Activated B cell treated with CpG ODN at 0.5 μM for 24 hours (primary cell): ENCODE measurements around the gene MAB21L1. TPM values are rescaled to one million over a fixed set of nuclear protein-coding genes. Genes with fewer than 3 reads are reported as not detected.

Experiments used
- ATAC-seq: fragments of 200-7000 bp; cut with Tn5 transposase; one replicate; pipeline ENCODE4 v1.10.0; 2021; ENCODE audit warnings: low read depth, mild to moderate bottlenecking, moderate library complexity
- CTCF ChIA-PET: fragments of 350-600 bp; sonication (Branson Sonifier 250); formaldehyde crosslinking; loops from one replicate; lab custom pipeline; 2021; ENCODE audit warnings: antibody characterized with exemption; lab: Charles Lee
- POLR2A ChIA-PET: fragments of 350-600 bp; sonication (Branson Sonifier 250); formaldehyde crosslinking; loops from one replicate; lab custom pipeline; 2021; ENCODE audit warnings: antibody characterized with exemption; lab: Charles Lee
- DNase-seq: peaks from one replicate; pipeline ENCODE4 v3.0.0; 2022
- H3K27ac Mint-ChIP-seq: one replicate; pipeline ENCODE4 v1.8.0; 2020; ENCODE audit warnings: mixed read lengths
- H3K27me3 Mint-ChIP-seq: one replicate; pipeline ENCODE4 v1.8.0; 2021; ENCODE audit warnings: mixed read lengths
- H3K36me3 Mint-ChIP-seq: one replicate; pipeline ENCODE4 v1.8.0; 2021; ENCODE audit warnings: low read depth, mixed read lengths
- H3K4me1 Mint-ChIP-seq: one replicate; pipeline ENCODE4 v1.8.0; 2021; ENCODE audit warnings: mixed read lengths
- H3K4me3 Mint-ChIP-seq: one replicate; pipeline ENCODE4 v1.8.0; 2020; ENCODE audit warnings: mild to moderate bottlenecking, mixed read lengths
- H3K9me3 Mint-ChIP-seq: one replicate; pipeline ENCODE4 v1.8.0; 2020; ENCODE audit warnings: mixed read lengths
- intact Hi-C: fragments of 100-400 bp; cut with micrococcal nuclease; formaldehyde crosslinking; loops from one replicate; pipeline ENCODE4 v1.15.1; 2024
- total RNA-seq: library from RNA; stranded (reverse); gene quantifications from 2 replicates; pipeline ENCODE4 v1.2.3, GENCODE V29; 2022
- TF ChIP-seq, protein P1 (sequence below): fragments of 200-600 bp; IDR thresholded peaks from one replicate; pipeline ENCODE4 v1.8.0; 2022; ENCODE audit warnings: antibody characterized with exemption, mild to moderate bottlenecking

The MAB21L1 gene
- total RNA-seq, 1 donor from 2014 or later: not detected

DNA sequence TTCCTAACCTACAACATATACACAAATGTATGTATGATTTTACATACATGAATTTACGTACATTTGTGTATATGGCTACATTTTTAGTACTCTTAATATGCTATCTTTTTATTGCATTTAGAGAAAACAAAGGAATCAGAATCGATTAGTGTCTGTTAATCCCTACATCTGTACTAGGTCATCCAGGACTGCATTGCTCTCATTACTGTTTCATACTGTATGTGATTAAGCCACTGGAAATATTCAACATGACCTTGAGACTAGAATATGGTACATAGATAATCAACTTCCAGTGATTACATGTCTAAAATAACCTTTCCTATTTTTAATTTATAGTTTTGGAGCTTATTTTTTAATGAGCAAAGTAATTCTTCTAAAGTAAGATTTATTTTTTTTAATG lies 5.3 kb upstream of the MAB21L1 start:
- ChIA-PET CTCF (no interaction called here), POLR2A (no interaction called here)
- Mint-ChIP-seq H3K36me3 (no peaks in the 10 kb centered on the region), H3K4me3 (no peak overlapping the region), H3K27me3 (peaks cover 23% of the 10 kb centered on the region), H3K27ac (no peak overlapping the region), H3K4me1 (peaks cover 10% of the 10 kb centered on the region), H3K9me3 (no peaks in the 10 kb centered on the region)
- DNase-seq: no peak
- no peak for ATAC-seq
- intact Hi-C loops: no loop called here
- TF ChIP-seq, protein P1, sequence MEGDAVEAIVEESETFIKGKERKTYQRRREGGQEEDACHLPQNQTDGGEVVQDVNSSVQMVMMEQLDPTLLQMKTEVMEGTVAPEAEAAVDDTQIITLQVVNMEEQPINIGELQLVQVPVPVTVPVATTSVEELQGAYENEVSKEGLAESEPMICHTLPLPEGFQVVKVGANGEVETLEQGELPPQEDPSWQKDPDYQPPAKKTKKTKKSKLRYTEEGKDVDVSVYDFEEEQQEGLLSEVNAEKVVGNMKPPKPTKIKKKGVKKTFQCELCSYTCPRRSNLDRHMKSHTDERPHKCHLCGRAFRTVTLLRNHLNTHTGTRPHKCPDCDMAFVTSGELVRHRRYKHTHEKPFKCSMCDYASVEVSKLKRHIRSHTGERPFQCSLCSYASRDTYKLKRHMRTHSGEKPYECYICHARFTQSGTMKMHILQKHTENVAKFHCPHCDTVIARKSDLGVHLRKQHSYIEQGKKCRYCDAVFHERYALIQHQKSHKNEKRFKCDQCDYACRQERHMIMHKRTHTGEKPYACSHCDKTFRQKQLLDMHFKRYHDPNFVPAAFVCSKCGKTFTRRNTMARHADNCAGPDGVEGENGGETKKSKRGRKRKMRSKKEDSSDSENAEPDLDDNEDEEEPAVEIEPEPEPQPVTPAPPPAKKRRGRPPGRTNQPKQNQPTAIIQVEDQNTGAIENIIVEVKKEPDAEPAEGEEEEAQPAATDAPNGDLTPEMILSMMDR: no peak

DNA sequence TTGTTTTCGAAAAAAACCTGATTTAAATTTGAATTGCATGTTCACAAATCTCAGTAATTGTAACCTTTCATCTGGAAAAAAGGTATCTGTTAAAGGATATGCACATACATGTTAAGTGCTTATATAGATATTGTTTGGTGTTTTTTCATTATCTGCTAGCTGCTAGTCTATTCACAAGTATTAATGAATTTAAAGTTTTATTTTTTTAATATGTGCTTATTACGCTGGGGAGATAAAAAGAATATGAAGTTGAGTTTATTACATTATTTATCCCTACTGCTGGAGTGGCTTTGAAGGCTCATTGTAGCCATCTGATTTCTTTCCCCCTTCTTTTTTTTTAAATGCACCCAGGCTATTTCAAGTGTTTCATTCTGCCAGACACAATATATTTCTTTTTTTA lies 3.9 kb upstream of the MAB21L1 start:
- Mint-ChIP-seq H3K9me3 (no peaks in the 10 kb centered on the region), H3K27ac (no peak overlapping the region), H3K4me1 (peaks cover 24% of the 10 kb centered on the region), H3K36me3 (no peaks in the 10 kb centered on the region), H3K27me3 (peaks cover 37% of the 10 kb centered on the region), H3K4me3 (no peak overlapping the region)
- TF ChIP-seq, protein P1: no peak
- POLR2A ChIA-PET: no interaction called here
- ATAC-seq: no peak
- no peak for DNase-seq
- intact Hi-C loops: no loop called here
- CTCF ChIA-PET: no interaction called here

DNA sequence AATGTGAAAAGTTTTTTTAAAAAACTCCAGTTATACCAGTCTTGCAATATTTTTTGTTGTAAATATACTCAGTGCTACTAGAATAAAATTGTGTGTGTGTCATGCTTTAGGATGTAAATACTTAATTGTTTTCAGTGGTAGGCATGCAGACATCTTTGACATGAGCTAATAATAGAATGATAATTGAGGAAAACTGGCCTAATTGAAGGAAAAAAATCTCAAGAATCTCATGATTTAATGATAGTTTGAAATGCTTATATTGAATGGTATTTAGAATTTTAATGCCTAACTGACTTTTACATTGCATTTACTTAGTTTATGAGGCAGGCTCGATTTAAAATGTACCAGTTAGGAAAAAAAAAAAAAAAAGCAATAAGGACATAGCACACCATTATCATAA lies 3.2 kb upstream of the MAB21L1 start:
- intact Hi-C loops: no loop called here
- Mint-ChIP-seq H3K4me1 (peaks cover 31% of the 10 kb centered on the region), H3K9me3 (no peaks in the 10 kb centered on the region), H3K36me3 (no peaks in the 10 kb centered on the region), H3K27ac (no peak overlapping the region), H3K27me3 (peaks cover 44% of the 10 kb centered on the region), H3K4me3 (no peak overlapping the region)
- ATAC-seq (no peak), DNase-seq (no peak)
- CTCF ChIA-PET: no interaction called here
- TF ChIP-seq, protein P1: no peak
- POLR2A ChIA-PET: no interaction called here

DNA sequence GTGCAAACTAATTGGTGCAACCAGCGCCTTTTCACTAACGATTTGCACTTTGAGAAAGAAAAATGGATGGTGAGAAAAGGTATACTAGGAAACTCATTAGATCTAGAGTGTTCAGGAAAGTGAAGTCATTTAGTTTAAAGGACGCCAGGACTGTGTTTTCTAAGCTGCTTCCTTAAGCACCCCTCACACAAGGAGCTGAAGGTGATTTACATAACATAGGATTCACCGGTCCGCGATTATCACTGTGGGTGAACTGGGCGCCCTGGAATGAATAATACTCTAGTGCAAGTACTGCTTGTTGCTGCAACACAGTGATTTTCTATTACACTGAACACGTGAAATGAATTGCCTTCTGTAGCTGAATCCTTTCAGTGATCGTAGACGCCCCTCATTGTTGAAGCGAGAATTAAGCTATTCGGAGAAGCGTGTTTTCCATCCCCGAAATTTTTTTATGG lies 2.6 kb upstream of the MAB21L1 start:
- peaks cover 49% of the 10 kb centered on the region for H3K27me3 Mint-ChIP-seq
- TF ChIP-seq, protein P1: no peak
- peaks cover 33% of the 10 kb centered on the region for H3K4me1 Mint-ChIP-seq
- intact Hi-C loops: no loop called here
- H3K9me3 Mint-ChIP-seq: peaks cover 2% of the 10 kb centered on the region
- H3K27ac Mint-ChIP-seq: no peak overlapping the region
- ATAC-seq (no peak), DNase-seq (no peak)
- no peaks in the 10 kb centered on the region for H3K36me3 Mint-ChIP-seq
- ChIA-PET CTCF (no interaction called here), POLR2A (no interaction called here)
- no peak overlapping the region for H3K4me3 Mint-ChIP-seq

DNA sequence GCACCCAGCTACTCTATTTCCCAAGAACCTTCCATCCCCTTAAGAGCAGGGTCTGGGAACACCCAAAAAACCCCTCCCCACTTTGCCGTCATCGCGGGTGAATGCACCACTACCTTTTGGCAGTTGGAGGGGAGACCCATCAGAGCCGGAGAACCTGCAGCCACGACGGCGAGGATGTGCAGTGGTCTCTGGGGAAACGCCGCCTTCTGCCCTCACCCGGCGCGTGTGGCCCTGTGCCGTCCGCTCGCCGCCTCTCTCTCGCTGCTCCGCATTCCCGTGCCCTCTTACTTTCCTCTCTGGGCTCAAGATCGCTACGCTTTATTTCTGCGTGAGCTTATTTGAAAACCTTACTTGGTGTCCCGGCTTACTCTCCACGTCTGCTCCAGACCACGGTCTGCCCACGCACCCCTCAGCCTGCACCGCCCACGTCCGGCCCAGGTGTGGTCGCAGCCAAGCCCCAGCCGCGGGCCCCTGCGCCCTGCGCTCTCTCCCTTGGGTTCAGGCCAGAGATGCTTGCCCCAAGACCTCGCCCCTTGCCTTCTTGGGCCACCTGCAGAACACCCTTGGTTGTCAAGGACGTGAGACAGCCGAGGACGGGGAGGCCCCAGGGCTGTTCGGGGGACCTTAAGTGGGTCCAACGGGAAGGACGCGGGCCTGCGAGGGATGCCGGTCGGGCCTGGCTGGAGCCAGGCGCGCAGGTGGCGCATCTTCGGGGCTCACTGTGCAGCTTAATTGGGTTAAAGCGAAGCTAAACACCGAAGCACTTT lies 2.0 kb upstream of the MAB21L1 start:
- H3K4me3 Mint-ChIP-seq: no peak overlapping the region
- H3K4me1 Mint-ChIP-seq: peaks cover 33% of the 10 kb centered on the region
- no peak for DNase-seq
- H3K9me3 Mint-ChIP-seq: peaks cover 2% of the 10 kb centered on the region
- TF ChIP-seq, protein P1: no peak
- intact Hi-C loops: no loop called here
- ATAC-seq: no peak
- ChIA-PET CTCF (no interaction called here), POLR2A (no interaction called here)
- peaks cover 52% of the 10 kb centered on the region for H3K27me3 Mint-ChIP-seq
- no peak overlapping the region for H3K27ac Mint-ChIP-seq
- H3K36me3 Mint-ChIP-seq: no peaks in the 10 kb centered on the region
